Measurements from ENCODE around the gene UPK2. TPM values are rescaled to one million over a fixed set of nuclear protein-coding genes. Genes with fewer than 3 reads are reported as not detected.

UPK2 gene
- polyA plus RNA-seq, 2 of the 4 experiments (the other 2 are of a cell fraction): 0.37 to 0.92 TPM

DNA sequence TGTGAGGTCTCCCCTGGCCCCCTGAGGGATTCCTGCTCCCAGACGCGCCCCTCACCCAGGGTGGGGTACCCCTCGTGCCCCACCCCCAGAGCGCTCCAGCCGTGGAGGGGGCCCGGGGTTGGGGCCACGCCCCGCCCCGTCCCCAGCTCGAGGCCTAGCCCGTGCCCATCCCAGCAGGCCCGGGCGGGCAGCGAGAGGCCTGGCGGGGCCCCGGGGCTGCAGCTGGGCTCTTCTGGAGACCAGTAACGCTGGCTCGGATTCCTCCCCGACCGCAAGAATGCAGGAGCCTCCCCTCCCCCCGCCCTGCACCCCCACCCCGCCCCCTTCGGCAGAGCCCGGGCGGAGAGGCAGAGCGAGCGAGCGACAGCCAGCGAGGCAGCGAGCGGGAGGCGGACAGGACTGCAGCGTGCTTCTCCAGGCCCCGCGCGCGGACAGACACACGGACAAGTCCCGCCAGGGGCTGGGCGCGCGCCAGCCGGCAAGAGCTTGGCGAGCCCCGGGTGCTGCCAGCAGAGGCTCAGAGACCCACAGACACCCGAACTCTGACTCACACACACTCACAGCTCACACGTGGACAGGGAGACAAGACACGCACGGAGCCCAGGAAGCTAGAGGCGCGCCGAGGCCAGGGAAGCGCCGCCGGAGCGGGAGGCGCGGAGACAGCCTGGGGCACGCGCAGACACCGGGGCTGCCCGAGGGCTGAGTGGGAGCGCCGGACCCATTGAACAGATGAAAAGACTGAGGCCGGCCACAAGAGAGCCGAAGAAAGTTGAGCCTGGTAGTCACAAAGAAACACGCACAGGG is 45.6 kb upstream of the UPK2 start (continued):
- TF ChIP-seq, protein P1, sequence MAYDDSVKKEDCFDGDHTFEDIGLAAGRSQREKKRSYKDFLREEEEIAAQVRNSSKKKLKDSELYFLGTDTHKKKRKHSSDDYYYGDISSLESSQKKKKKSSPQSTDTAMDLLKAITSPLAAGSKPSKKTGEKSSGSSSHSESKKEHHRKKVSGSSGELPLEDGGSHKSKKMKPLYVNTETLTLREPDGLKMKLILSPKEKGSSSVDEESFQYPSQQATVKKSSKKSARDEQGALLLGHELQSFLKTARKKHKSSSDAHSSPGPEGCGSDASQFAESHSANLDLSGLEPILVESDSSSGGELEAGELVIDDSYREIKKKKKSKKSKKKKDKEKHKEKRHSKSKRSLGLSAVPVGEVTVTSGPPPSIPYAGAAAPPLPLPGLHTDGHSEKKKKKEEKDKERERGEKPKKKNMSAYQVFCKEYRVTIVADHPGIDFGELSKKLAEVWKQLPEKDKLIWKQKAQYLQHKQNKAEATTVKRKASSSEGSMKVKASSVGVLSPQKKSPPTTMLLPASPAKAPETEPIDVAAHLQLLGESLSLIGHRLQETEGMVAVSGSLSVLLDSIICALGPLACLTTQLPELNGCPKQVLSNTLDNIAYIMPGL (CRISPR knock-in tag; IDR thresholded peaks at IDR 0.05; ENCODE audit: borderline replicate concordance): no peak
- TF ChIP-seq, protein P2, sequence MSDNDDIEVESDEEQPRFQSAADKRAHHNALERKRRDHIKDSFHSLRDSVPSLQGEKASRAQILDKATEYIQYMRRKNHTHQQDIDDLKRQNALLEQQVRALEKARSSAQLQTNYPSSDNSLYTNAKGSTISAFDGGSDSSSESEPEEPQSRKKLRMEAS (IDR thresholded peaks at IDR 0.05): peak; percentile 53; the same call in 1 of the 2 replicates
- TF ChIP-seq CBX8 (IDR thresholded peaks at IDR 0.05): no peak
- TF ChIP-seq CHD4 (IDR thresholded peaks at IDR 0.05; ENCODE audit: borderline replicate concordance): no peak
- no peak for TF ChIP-seq MYC (IDR thresholded peaks at IDR 0.05; ENCODE audit: borderline replicate concordance, low read length)
- TF ChIP-seq FOSL2 (IDR thresholded peaks at IDR 0.05): no peak
- TF ChIP-seq FOSL2 (CRISPR knock-in tag; IDR thresholded peaks at IDR 0.05): peak; percentile 43
- TF ChIP-seq, protein P3, sequence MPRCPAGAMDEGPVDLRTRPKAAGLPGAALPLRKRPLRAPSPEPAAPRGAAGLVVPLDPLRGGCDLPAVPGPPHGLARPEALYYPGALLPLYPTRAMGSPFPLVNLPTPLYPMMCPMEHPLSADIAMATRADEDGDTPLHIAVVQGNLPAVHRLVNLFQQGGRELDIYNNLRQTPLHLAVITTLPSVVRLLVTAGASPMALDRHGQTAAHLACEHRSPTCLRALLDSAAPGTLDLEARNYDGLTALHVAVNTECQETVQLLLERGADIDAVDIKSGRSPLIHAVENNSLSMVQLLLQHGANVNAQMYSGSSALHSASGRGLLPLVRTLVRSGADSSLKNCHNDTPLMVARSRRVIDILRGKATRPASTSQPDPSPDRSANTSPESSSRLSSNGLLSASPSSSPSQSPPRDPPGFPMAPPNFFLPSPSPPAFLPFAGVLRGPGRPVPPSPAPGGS (IDR thresholded peaks at IDR 0.05): 0 out of 3 replicates have a peak, but pooled peaks have one; percentile 19
- TF ChIP-seq CEBPB (IDR thresholded peaks at IDR 0.05): no peak

DNA sequence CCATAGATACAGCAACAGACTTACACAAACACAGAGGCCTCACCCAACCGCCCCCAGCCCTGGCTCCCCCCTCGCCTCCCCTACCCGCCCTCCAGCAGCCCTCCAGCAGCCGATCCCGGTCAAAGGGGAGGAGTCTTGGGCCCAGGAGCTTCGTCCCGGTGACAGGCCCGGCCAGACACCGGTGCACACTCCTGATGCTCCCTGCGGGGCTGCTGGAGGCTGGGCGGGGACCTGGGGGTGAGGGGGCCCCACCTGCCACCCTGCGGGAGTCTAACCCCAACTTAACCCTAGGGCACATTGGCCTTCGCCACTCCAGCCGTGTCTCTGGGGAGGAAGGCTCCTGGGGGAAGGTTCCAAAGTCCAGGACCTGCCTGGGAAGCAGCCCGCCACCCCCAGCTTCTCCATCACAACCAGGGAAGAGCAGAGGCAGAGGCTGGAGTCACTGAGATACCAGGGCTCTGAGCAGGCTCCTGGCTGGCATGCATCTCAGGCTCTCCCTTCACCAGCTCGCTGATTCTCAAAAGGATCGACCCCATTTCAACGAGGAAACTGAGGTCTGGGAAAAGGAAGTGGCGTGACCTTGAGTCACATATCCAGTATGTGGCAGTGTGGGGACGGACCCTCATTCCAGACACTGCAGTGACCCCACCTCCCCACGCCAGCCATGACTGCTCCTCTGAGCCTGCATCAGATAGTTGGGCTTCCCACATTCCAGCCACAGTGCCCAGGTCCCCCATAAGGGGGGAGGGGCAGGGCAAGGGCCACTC is 44.8 kb upstream of the UPK2 start:
- TF ChIP-seq HOXB13 (CRISPR knock-in tag; IDR thresholded peaks at IDR 0.05; ENCODE audit: low read depth): peak; percentile 54; the same call in 1 of the 2 replicates
- peak; percentile 47 for TF ChIP-seq GATA3 (IDR thresholded peaks at IDR 0.05; ENCODE audit: borderline replicate concordance)
- TF ChIP-seq JUN (IDR thresholded peaks at IDR 0.05): no peak
- TF ChIP-seq HOXA7 (CRISPR knock-in tag; IDR thresholded peaks at IDR 0.05): peak; percentile 43; the same call in 1 of the 2 replicates
- TF ChIP-seq EHF (CRISPR knock-in tag; IDR thresholded peaks at IDR 0.05): 0 out of 2 replicates have a peak, but pooled peaks have one; percentile 10
- TF ChIP-seq TP53 (CRISPR knock-in tag; IDR thresholded peaks at IDR 0.05): 0 out of 2 replicates have a peak, but pooled peaks have one; percentile 27
- no peak for TF ChIP-seq EHMT2 (IDR thresholded peaks at IDR 0.05; ENCODE audit: low read depth)
- TF ChIP-seq, protein P2 (IDR thresholded peaks at IDR 0.05): 0 out of 2 replicates have a peak, but pooled peaks have one; percentile 12
- peaks cover 85% of the 10 kb centered on the region for H3K4me1 ChIP-seq
- ATAC-seq (peak; percentile 8 to 30; a peak in 5 of 6 replicates), DNase-seq (ENCODE audit: low read depth in 1 of 2, low spot score in 1 of 2) (peak in 1 of 2 experiments; percentile 78), FAIRE-seq (no peak)
- WGBS (ENCODE audit: missing lambda C conversion rate): 0% methylated on average over 6 of the region's 21 CpGs
- H3K27ac ChIP-seq: peak overlapping the region; percentile 98 to 100
- peak overlapping the region; percentile 100 for H3K4me2 ChIP-seq
- ChIA-PET CTCF (interaction anchor here (1.1 to 4.0 kb wide), 3 partner anchors 37 to 222 kb away, joined by 4 to 18 read pairs (median 4); partner anchors contain the start of gene DDX6), POLR2A (interaction anchor here (0.6 to 5.7 kb wide), 8 partner anchors 15 to 426 kb away, joined by 4 to 53 read pairs (median 6); partner anchors contain the start of genes BCL9L, DDX6 and VPS11)
- H3K4me3 ChIP-seq: peak overlapping the region; percentile 52
- no peaks in the 10 kb centered on the region for H3K9me3 ChIP-seq

Measured in A549 (cell line).